ENCODE measurements around the gene MED31. TPM values are rescaled to one million over a fixed set of nuclear protein-coding genes. Genes with fewer than 3 reads are reported as not detected.
A peak's percentile ranks its signal among the peaks of the same experiment; 100 is the strongest.

Gene MED31
- total and polyA plus RNA-seq, 2 donors from 2014 or later = 15.9 to 21.0 TPM

- H3K9ac ChIP-seq (ENCODE audit: low read length in 3 of 3) = peak overlapping the region in 2 of 3 donors; percentile 54 to 83
- no peak for FAIRE-seq
- peaks cover 3 to 18% (median 11%) of the 10 kb centered on the region in 3 donors for H3K36me3 ChIP-seq (ENCODE audit: control insufficient read depth in 2 of 3, insufficient read depth in 3 of 3, low read length in 3 of 3)
- intact Hi-C loops (cut with DNase I) = no loop called here
- peaks cover 10% of the 10 kb centered on the region for H3K27me3 ChIP-seq (ENCODE audit: control insufficient read depth, insufficient read depth, low read length)
- peak overlapping the region; percentile 77 to 78 for H3K27ac ChIP-seq (ENCODE audit: low read depth in 2 of 2, low read length in 2 of 2)
- peak overlapping the region; percentile 66 to 98 (median 93) for H3K4me3 ChIP-seq (ENCODE audit: low read length in 3 of 3)
- peak in 4 of 5 donors; percentile 42 to 90 (median 68) for DNase-seq
- no peaks in the 10 kb centered on the region for H3K9me3 ChIP-seq (ENCODE audit: control insufficient read depth in 2 of 3, insufficient read depth in 1 of 3, low read length in 3 of 3)
- TF ChIP-seq, protein P1, sequence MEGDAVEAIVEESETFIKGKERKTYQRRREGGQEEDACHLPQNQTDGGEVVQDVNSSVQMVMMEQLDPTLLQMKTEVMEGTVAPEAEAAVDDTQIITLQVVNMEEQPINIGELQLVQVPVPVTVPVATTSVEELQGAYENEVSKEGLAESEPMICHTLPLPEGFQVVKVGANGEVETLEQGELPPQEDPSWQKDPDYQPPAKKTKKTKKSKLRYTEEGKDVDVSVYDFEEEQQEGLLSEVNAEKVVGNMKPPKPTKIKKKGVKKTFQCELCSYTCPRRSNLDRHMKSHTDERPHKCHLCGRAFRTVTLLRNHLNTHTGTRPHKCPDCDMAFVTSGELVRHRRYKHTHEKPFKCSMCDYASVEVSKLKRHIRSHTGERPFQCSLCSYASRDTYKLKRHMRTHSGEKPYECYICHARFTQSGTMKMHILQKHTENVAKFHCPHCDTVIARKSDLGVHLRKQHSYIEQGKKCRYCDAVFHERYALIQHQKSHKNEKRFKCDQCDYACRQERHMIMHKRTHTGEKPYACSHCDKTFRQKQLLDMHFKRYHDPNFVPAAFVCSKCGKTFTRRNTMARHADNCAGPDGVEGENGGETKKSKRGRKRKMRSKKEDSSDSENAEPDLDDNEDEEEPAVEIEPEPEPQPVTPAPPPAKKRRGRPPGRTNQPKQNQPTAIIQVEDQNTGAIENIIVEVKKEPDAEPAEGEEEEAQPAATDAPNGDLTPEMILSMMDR (IDR thresholded peaks at IDR 0.05; ENCODE audit: borderline replicate concordance, extremely low read depth, insufficient read depth) = no peak
- peaks cover 14 to 31% (median 30%) of the 10 kb centered on the region in 3 donors for H3K4me1 ChIP-seq (ENCODE audit: control insufficient read depth in 2 of 3, insufficient read depth in 2 of 3, low read depth in 1 of 3, low read length in 3 of 3)
Observed at GRCh38 chr17:6651919-6652452, 581 bp upstream of the MED31 start.

DNA sequence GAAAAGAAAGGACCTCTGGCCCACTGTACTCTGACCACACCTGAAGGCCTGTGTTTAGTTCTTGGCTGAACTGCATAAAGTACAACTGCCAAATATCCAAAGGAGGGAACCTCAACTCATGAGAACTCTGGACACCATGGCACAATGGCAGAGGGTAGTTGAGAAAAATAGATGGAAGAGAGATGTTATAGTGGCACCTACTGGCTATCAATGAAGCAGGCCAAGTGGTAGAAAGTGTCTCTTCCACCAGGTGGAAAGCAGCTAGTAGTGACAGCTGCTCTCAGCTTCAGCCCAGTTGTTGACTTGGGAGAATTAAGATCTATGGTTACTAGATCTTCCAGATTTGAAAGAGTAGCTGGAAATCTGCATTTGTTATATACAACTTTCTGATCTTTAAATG lies 3.2 kb downstream of the MED31 start:
- no peak overlapping the region for H3K9ac ChIP-seq (ENCODE audit: low read length in 3 of 3)
- peaks cover 3 to 26% (median 16%) of the 10 kb centered on the region in 3 donors for H3K36me3 ChIP-seq (ENCODE audit: control insufficient read depth in 2 of 3, insufficient read depth in 3 of 3, low read length in 3 of 3)
- no peak overlapping the region for H3K27ac ChIP-seq (ENCODE audit: low read depth in 2 of 2, low read length in 2 of 2)
- intact Hi-C loops (cut with DNase I) = no loop called here
- DNase-seq = no peak
- peaks cover 8 to 21% (median 19%) of the 10 kb centered on the region in 3 donors for H3K4me1 ChIP-seq (ENCODE audit: control insufficient read depth in 2 of 3, insufficient read depth in 2 of 3, low read depth in 1 of 3, low read length in 3 of 3)
- no peak overlapping the region for H3K4me3 ChIP-seq (ENCODE audit: low read length in 3 of 3)
- FAIRE-seq = no peak
- no peaks in the 10 kb centered on the region for H3K9me3 ChIP-seq (ENCODE audit: control insufficient read depth in 2 of 3, insufficient read depth in 1 of 3, low read length in 3 of 3)
- H3K27me3 ChIP-seq (ENCODE audit: control insufficient read depth, insufficient read depth, low read length) = peaks cover under 1% of the 10 kb centered on the region
- TF ChIP-seq, protein P1 (IDR thresholded peaks at IDR 0.05; ENCODE audit: borderline replicate concordance, extremely low read depth, insufficient read depth) = peak; percentile 2

GRCh38 chr17:6643451-6644125 lies 7.8 kb downstream of the MED31 start:
- Histone ChIP-seq H3K27me3 (ENCODE audit: control insufficient read depth, insufficient read depth, low read length) (no peaks in the 10 kb centered on the region), H3K9ac (ENCODE audit: low read length in 3 of 3) (no peak overlapping the region), H3K9me3 (ENCODE audit: control insufficient read depth in 2 of 3, insufficient read depth in 1 of 3, low read length in 3 of 3) (no peaks in the 10 kb centered on the region), H3K27ac (ENCODE audit: low read depth in 2 of 2, low read length in 2 of 2) (no peak overlapping the region), H3K4me3 (ENCODE audit: low read length in 3 of 3) (no peak overlapping the region), H3K36me3 (ENCODE audit: control insufficient read depth in 2 of 3, insufficient read depth in 3 of 3, low read length in 3 of 3) (peaks cover 8 to 23% (median 12%) of the 10 kb centered on the region in 3 donors), H3K4me1 (ENCODE audit: control insufficient read depth in 2 of 3, insufficient read depth in 2 of 3, low read depth in 1 of 3, low read length in 3 of 3) (peaks cover 0 to 19% (median 6%) of the 10 kb centered on the region in 3 donors)
- FAIRE-seq = no peak
- intact Hi-C loops (cut with DNase I) = no loop called here
- TF ChIP-seq, protein P1 (IDR thresholded peaks at IDR 0.05; ENCODE audit: borderline replicate concordance, extremely low read depth, insufficient read depth) = no peak
- no peak for DNase-seq

All from kidney (tissue), 14 donors.